ENCODE data around the gene CNGB1.

DNA sequence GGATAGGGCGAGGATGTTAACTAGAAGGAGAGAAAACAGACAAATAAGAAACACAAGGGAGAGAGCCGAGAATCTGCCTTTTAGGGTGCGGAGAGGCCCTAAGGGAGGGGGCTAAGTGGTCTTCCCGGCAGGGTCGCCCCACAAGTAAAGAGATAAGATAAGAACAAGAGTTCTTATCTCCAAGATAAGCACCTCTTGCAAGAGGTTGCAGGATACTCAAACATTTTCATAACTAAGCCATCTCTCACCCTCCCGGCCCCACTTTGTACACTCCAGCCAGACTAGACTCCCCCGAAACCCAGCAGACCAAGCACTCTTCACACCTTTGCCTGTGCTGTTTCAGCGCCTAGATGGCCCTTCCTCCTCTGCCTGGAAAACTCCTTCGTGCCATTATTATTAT is 15.3 kb upstream of the CNGB1 start:
- TF ChIP-seq, protein P1, sequence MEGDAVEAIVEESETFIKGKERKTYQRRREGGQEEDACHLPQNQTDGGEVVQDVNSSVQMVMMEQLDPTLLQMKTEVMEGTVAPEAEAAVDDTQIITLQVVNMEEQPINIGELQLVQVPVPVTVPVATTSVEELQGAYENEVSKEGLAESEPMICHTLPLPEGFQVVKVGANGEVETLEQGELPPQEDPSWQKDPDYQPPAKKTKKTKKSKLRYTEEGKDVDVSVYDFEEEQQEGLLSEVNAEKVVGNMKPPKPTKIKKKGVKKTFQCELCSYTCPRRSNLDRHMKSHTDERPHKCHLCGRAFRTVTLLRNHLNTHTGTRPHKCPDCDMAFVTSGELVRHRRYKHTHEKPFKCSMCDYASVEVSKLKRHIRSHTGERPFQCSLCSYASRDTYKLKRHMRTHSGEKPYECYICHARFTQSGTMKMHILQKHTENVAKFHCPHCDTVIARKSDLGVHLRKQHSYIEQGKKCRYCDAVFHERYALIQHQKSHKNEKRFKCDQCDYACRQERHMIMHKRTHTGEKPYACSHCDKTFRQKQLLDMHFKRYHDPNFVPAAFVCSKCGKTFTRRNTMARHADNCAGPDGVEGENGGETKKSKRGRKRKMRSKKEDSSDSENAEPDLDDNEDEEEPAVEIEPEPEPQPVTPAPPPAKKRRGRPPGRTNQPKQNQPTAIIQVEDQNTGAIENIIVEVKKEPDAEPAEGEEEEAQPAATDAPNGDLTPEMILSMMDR (IDR thresholded peaks at IDR 0.05) = no peak
- TF ChIP-seq POLR2A (IDR thresholded peaks at IDR 0.05) = no peak

Data from ovary (tissue), 3 donors.